Neuronal stem cell (in vitro differentiated cells): ENCODE measurements around the gene FNIP2.
"Not testable (repeated sequence)": the region's sequence is repeated elsewhere in the genome, so short reads cannot be mapped to it uniquely, and the experiment has no call there.

Experiments
- DNase-seq: peaks from one replicate; pipeline ENCODE4 v3.0.0-alpha.2; 2013; ENCODE audit warnings: low spot score
- H2AFZ ChIP-seq: one replicate; pipeline ENCODE4 v1.6.1; 2013; ENCODE audit warnings: mild to moderate bottlenecking, low read length, inconsistent platforms
- H2AK5ac ChIP-seq: 2 replicates; pipeline ENCODE4 v1.6.1; 2013; ENCODE audit warnings: low read depth, mild to moderate bottlenecking, inconsistent platforms, low read length, moderate library complexity, mixed read lengths
- H2BK120ac ChIP-seq: 2 replicates; pipeline ENCODE4 v1.6.1; 2013; ENCODE audit warnings: low read depth, mild to moderate bottlenecking, inconsistent platforms, low read length, moderate library complexity, mixed read lengths
- H2BK12ac ChIP-seq: one replicate; pipeline ENCODE4 v1.6.1; 2013; ENCODE audit warnings: low read length, inconsistent platforms
- H2BK15ac ChIP-seq: 2 replicates; pipeline ENCODE4 v1.6.1; 2013; ENCODE audit warnings: mild to moderate bottlenecking, low read length, inconsistent platforms, mixed read lengths
- H2BK5ac ChIP-seq: one replicate; pipeline ENCODE4 v1.6.1; 2013; ENCODE audit warnings: inconsistent platforms, mild to moderate bottlenecking, low read length, moderate library complexity
- H3K14ac ChIP-seq: one replicate; pipeline ENCODE4 v1.6.1; 2013; ENCODE audit warnings: low read length, inconsistent platforms
- H3K18ac ChIP-seq: 2 replicates; pipeline ENCODE4 v1.6.1; 2013; ENCODE audit warnings: low read length, inconsistent platforms
- H3K23ac ChIP-seq: 2 replicates; pipeline ENCODE4 v1.6.1; 2013; ENCODE audit warnings: low read depth, mild to moderate bottlenecking, mixed read lengths, low read length, inconsistent platforms; ENCODE audit not compliant: poor library complexity
- H3K27ac ChIP-seq: replicated peaks from 3 replicates; pipeline ENCODE4 v1.5.1; 2013; ENCODE audit warnings: low read length, inconsistent platforms
- H3K27me3 ChIP-seq, 3 experiments: 2 replicates each; pipeline ENCODE4 v1.6.1; 2013; ENCODE audit warnings: low read length in 3 of 3, mild to moderate bottlenecking in 2 of 3, inconsistent platforms in 1 of 3, low read depth in 1 of 3, mixed read lengths in 1 of 3, moderate library complexity in 1 of 3; ENCODE audit not compliant: control insufficient read depth in 3 of 3, insufficient read depth in 3 of 3
- H3K36me3 ChIP-seq, 2 donors: replicated peaks in 1 of 2; 2 replicates each; pipeline ENCODE4 v1.6.1; 2013; ENCODE audit warnings: low read length in 2 of 2; ENCODE audit not compliant: control insufficient read depth in 2 of 2, insufficient read depth in 2 of 2
- H3K4ac ChIP-seq: 2 replicates; pipeline ENCODE4 v1.6.1; 2013; ENCODE audit warnings: inconsistent platforms, mild to moderate bottlenecking, low read length, moderate library complexity
- H3K4me1 ChIP-seq, 2 donors: 1 replicate in 1 of 2; 2 replicates in 1 of 2; pipeline ENCODE4 v1.6.1; 2013; ENCODE audit warnings: low read length in 2 of 2, low read depth in 1 of 2; ENCODE audit not compliant: control insufficient read depth in 2 of 2, insufficient read depth in 1 of 2
- H3K4me2 ChIP-seq: one replicate; pipeline ENCODE4 v1.6.1; 2013; ENCODE audit warnings: mild to moderate bottlenecking, low read length, inconsistent platforms; ENCODE audit not compliant: insufficient read depth, poor library complexity, severe bottlenecking
- H3K4me3 ChIP-seq, 2 donors: 2 replicates each; pipeline ENCODE4 v1.5.1; 2013; ENCODE audit warnings: low read length in 2 of 2, mild to moderate bottlenecking in 2 of 2, inconsistent platforms in 1 of 2, moderate library complexity in 1 of 2
- H3K79me1 ChIP-seq: one replicate; pipeline ENCODE4 v1.6.1; 2013; ENCODE audit warnings: low read depth, mild to moderate bottlenecking, inconsistent platforms, low read length, moderate library complexity
- H3K9ac ChIP-seq: one replicate; pipeline ENCODE4 v1.6.1; 2013; ENCODE audit warnings: mild to moderate bottlenecking, low read depth, low read length, inconsistent platforms; ENCODE audit not compliant: poor library complexity
- H3K9me3 ChIP-seq, 2 donors: replicated peaks in 1 of 2; 2 replicates each; pipeline versions ENCODE3 to v1.6.1; 2013; ENCODE audit warnings: low read length in 2 of 2, mild to moderate bottlenecking in 2 of 2, inconsistent platforms in 1 of 2, low read depth in 1 of 2, mixed read lengths in 1 of 2, moderate library complexity in 1 of 2; ENCODE audit not compliant: control insufficient read depth in 2 of 2, insufficient read depth in 1 of 2
- H4K8ac ChIP-seq: one replicate; pipeline ENCODE4 v1.6.1; 2013; ENCODE audit warnings: low read depth, mild to moderate bottlenecking, inconsistent platforms, low read length, moderate library complexity
- H4K91ac ChIP-seq: one replicate; pipeline ENCODE4 v1.6.1; 2013; ENCODE audit warnings: low read length, low read depth, mild to moderate bottlenecking, inconsistent platforms; ENCODE audit not compliant: poor library complexity
- WGBS, 2 donors: extraction: QIAGEN DNeasy Blood & Tissue Kit; methylation state at CpG; one replicate each; pipeline ENCODE4 v1.1.7; 2013; ENCODE audit warnings: missing lambda C conversion rate in 2 of 2, mixed read lengths in 1 of 2; ENCODE audit not compliant: insufficient read length in 2 of 2, insufficient replicate concordance in 1 of 2; ENCODE audit errors: extremely low coverage in 2 of 2; 5-methylcytosine and 5-hydroxymethylcytosine counted together

The FNIP2 gene

GRCh38 chr4:158756588-158756987 lies 12.2 kb upstream of the FNIP2 start:
- Histone ChIP-seq H4K91ac (no peak overlapping the region), H2BK15ac (no peak overlapping the region), H3K4me3 (no peak overlapping the region), H4K8ac (no peak overlapping the region), H3K18ac (no peak overlapping the region), H3K14ac (no peak overlapping the region), H3K4me1 (no peaks in the 10 kb centered on the region), H3K9me3 (peaks cover 0 to 5% of the 10 kb centered on the region in 2 donors), H2AFZ (no peak overlapping the region), H2AK5ac (no peak overlapping the region), H3K79me1 (no peaks in the 10 kb centered on the region), H3K4ac (no peak overlapping the region), H2BK5ac (no peak overlapping the region), H2BK120ac (no peak overlapping the region), H2BK12ac (no peak overlapping the region), H3K23ac (no peak overlapping the region), H3K27me3 (no peaks in the 10 kb centered on the region), H3K4me2 (no peak overlapping the region), H3K27ac (no peak overlapping the region), H3K36me3 (no peaks in the 10 kb centered on the region), H3K9ac (no peak overlapping the region)
- DNase-seq, result no peak

- Histone ChIP-seq H3K18ac (no peak overlapping the region), H2BK15ac (no peak overlapping the region), H3K14ac (no peak overlapping the region), H3K4me3 (no peak overlapping the region), H4K8ac (no peak overlapping the region), H3K23ac (no peak overlapping the region), H3K27ac (no peak overlapping the region), H3K9ac (no peak overlapping the region), H2AFZ (no peak overlapping the region), H3K79me1 (no peaks in the 10 kb centered on the region), H4K91ac (no peak overlapping the region), H2BK12ac (no peak overlapping the region), H2BK120ac (no peak overlapping the region), H3K4ac (no peak overlapping the region), H3K9me3 (peaks cover 0 to 5% of the 10 kb centered on the region in 2 donors), H2BK5ac (no peak overlapping the region), H3K4me1 (no peaks in the 10 kb centered on the region), H3K27me3 (no peaks in the 10 kb centered on the region), H2AK5ac (no peak overlapping the region), H3K4me2 (no peak overlapping the region), H3K36me3 (no peaks in the 10 kb centered on the region)
- WGBS, 2 donors, result no CpG with 5 or more reads among the region's 4 CpGs
- DNase-seq, result no peak
These were observed 10.7 kb upstream of the FNIP2 start for GRCh38 chr4:158758142-158758541.

DNA sequence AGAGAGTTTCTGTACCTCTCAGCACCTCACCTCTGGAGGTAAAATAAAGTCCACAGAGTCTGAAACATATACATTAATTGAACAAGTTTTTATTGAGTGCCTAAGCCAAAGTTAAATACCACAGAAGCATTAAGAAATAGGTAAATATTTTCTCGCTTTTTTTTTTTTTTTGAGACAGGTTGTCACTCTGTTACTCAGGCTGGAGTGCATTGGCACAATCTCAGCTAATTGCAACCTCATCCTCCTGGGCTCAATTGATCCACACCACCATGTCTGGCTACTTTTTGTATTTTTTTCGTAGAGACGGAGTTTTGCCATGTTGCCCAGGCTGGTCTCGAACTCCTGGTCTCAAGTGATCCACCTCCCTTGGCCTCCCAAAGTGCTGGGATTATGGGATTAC lies 10.1 kb upstream of the FNIP2 start:
- H3K79me1 ChIP-seq, result no peaks in the 10 kb centered on the region
- H3K4me2 ChIP-seq, result no peak overlapping the region
- no peak overlapping the region for H4K8ac ChIP-seq
- no peak overlapping the region for H3K23ac ChIP-seq
- no peak overlapping the region for H2AK5ac ChIP-seq
- no peaks in the 10 kb centered on the region for H3K27me3 ChIP-seq
- no peaks in the 10 kb centered on the region for H3K36me3 ChIP-seq
- no peak overlapping the region for H4K91ac ChIP-seq
- no peaks in the 10 kb centered on the region for H3K4me1 ChIP-seq
- H2BK12ac ChIP-seq, result no peak overlapping the region
- DNase-seq, result no peak
- peaks cover 0 to 5% of the 10 kb centered on the region in 2 donors for H3K9me3 ChIP-seq
- no peak overlapping the region for H3K14ac ChIP-seq
- no peak overlapping the region for H3K9ac ChIP-seq
- H3K27ac ChIP-seq, result no peak overlapping the region
- no peak overlapping the region for H2BK120ac ChIP-seq
- WGBS, 2 donors, result no CpG with 5 or more reads among the region's 4 CpGs
- no peak overlapping the region for H2BK15ac ChIP-seq
- H3K4me3 ChIP-seq, result no peak overlapping the region
- no peak overlapping the region for H3K18ac ChIP-seq
- no peak overlapping the region for H3K4ac ChIP-seq
- no peak overlapping the region for H2AFZ ChIP-seq
- H2BK5ac ChIP-seq, result no peak overlapping the region

GRCh38 chr4:158759539-158759938 lies 9.3 kb upstream of the FNIP2 start:
- no CpG with 5 or more reads among the region's 20 CpGs for WGBS, 2 donors
- H3K27me3 ChIP-seq, H2BK15ac ChIP-seq, H3K23ac ChIP-seq, H3K4me1 ChIP-seq, H2AFZ ChIP-seq, H3K14ac ChIP-seq, H2BK120ac ChIP-seq, H3K9me3 ChIP-seq, H2BK12ac ChIP-seq, H3K18ac ChIP-seq, H3K4me2 ChIP-seq, H2AK5ac ChIP-seq, H3K4ac ChIP-seq, H3K27ac ChIP-seq, H3K36me3 ChIP-seq, H4K91ac ChIP-seq, H3K79me1 ChIP-seq, H3K4me3 ChIP-seq, H2BK5ac ChIP-seq, H4K8ac ChIP-seq, DNase-seq, H3K9ac ChIP-seq: not testable (repeated sequence)
